ENCODE data around the gene CNOT10.

Gene CNOT10

DNA sequence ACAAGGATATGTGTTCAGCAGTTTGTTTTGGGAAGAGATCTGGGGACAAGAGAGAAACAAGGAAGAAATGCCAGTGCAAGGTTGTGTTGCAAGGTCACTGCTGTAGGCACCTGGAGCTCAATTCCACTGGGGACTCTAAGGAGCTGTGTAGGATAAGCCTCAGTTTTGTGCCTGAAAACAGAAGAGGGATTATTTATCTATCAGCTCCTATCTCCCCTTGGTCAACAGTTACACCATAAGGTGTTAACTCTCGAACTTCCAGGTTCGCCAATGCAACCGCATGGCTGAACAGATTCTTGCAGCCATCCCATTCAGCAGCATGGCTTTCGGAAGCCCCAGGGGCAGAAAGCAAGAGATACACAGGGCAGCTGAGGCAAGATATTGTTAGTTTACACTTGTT is 41.6 kb upstream of the CNOT10 start:
- Histone ChIP-seq H2AFZ (ENCODE audit: low read depth, low read length, severe bottlenecking) (no peak overlapping the region), H3K27me3 (ENCODE audit: low read length) (no peaks in the 10 kb centered on the region), H3K36me3 (ENCODE audit: low read length) (no peaks in the 10 kb centered on the region), H3K9ac (ENCODE audit: low read length) (no peak overlapping the region), H3K4me2 (ENCODE audit: low read depth, low read length, poor library complexity, severe bottlenecking) (no peak overlapping the region), H3K79me2 (ENCODE audit: insufficient read depth, low read length) (no peaks in the 10 kb centered on the region), H3K4me3 (ENCODE audit: insufficient read depth, low read length, poor library complexity, severe bottlenecking) (no peak overlapping the region), H3K9me2 (replicated peaks; ENCODE audit: insufficient read depth, low read length) (no peaks in the 10 kb centered on the region), H3K9me3 (ENCODE audit: insufficient read depth, low read length) (no peaks in the 10 kb centered on the region), H4K20me1 (ENCODE audit: low read depth, low read length) (no peaks in the 10 kb centered on the region), H3K27ac (ENCODE audit: low read depth, low read length) (no peak overlapping the region), H3F3A (ENCODE audit: insufficient read depth) (no peaks in the 10 kb centered on the region)
- TF ChIP-seq, protein P1, sequence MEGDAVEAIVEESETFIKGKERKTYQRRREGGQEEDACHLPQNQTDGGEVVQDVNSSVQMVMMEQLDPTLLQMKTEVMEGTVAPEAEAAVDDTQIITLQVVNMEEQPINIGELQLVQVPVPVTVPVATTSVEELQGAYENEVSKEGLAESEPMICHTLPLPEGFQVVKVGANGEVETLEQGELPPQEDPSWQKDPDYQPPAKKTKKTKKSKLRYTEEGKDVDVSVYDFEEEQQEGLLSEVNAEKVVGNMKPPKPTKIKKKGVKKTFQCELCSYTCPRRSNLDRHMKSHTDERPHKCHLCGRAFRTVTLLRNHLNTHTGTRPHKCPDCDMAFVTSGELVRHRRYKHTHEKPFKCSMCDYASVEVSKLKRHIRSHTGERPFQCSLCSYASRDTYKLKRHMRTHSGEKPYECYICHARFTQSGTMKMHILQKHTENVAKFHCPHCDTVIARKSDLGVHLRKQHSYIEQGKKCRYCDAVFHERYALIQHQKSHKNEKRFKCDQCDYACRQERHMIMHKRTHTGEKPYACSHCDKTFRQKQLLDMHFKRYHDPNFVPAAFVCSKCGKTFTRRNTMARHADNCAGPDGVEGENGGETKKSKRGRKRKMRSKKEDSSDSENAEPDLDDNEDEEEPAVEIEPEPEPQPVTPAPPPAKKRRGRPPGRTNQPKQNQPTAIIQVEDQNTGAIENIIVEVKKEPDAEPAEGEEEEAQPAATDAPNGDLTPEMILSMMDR (IDR thresholded peaks at IDR 0.05; ENCODE audit: insufficient read depth, low read length, poor library complexity, severe bottlenecking) = no peak
- no peak for TF ChIP-seq EZH2phosphoT487 (conservative IDR thresholded peaks at IDR 0.05; ENCODE audit: low read length)

DNA sequence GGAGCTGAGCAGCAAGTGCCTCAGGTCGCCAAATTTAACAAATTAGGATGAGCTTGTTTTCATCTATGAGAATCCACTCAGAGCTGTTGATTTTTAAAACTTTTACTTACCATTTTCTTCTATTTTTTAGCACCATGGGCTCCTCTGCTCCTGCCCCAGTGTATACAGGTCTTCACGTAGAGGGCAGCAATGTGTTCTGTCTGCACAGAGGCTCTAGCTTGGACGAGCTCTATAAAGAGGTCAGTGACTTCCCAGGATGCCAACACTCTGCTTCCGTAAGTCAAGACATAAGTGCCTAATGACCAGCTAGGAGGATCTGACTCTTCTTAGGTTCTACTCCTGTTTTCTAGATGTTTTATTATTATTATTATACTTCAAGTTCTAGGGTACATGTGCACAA is 41.2 kb upstream of the CNOT10 start:
- no peaks in the 10 kb centered on the region for H3F3A ChIP-seq (ENCODE audit: insufficient read depth)
- no peak for TF ChIP-seq EZH2phosphoT487 (conservative IDR thresholded peaks at IDR 0.05; ENCODE audit: low read length)
- TF ChIP-seq, protein P1 (IDR thresholded peaks at IDR 0.05; ENCODE audit: insufficient read depth, low read length, poor library complexity, severe bottlenecking) = no peak
- no peak overlapping the region for H2AFZ ChIP-seq (ENCODE audit: low read depth, low read length, severe bottlenecking)
- H3K4me3 ChIP-seq (ENCODE audit: insufficient read depth, low read length, poor library complexity, severe bottlenecking) = no peak overlapping the region
- no peak overlapping the region for H3K9ac ChIP-seq (ENCODE audit: low read length)
- H3K36me3 ChIP-seq (ENCODE audit: low read length) = no peaks in the 10 kb centered on the region
- H3K4me2 ChIP-seq (ENCODE audit: low read depth, low read length, poor library complexity, severe bottlenecking) = no peak overlapping the region
- no peaks in the 10 kb centered on the region for H3K27me3 ChIP-seq (ENCODE audit: low read length)
- H3K27ac ChIP-seq (ENCODE audit: low read depth, low read length) = no peak overlapping the region
- H3K9me3 ChIP-seq (ENCODE audit: insufficient read depth, low read length) = no peaks in the 10 kb centered on the region
- H3K79me2 ChIP-seq (ENCODE audit: insufficient read depth, low read length) = no peaks in the 10 kb centered on the region
- no peaks in the 10 kb centered on the region for H3K9me2 ChIP-seq (replicated peaks; ENCODE audit: insufficient read depth, low read length)
- H4K20me1 ChIP-seq (ENCODE audit: low read depth, low read length) = no peaks in the 10 kb centered on the region

DNA sequence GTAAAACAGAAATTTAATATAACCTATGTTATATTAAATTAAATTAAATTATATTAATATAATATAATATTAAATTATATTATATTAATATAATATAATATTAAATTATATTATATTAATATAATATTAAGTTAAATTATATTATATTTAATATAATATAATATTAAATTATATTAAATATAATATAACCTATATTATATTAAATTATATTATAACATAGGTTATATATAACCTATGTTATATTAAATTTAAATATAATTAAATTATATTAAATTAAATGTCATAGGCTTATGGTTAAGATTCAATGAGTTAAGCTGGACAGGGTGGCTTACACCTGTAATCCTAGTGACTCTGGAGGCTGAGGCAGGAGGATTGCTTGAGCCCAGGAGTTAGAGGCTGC is 40.6 kb upstream of the CNOT10 start:
- H3K36me3 ChIP-seq (ENCODE audit: low read length) = no peaks in the 10 kb centered on the region

More for the DNA sequence above, 40.6 kb upstream of the CNOT10 start:
- H3K27ac ChIP-seq (ENCODE audit: low read depth, low read length) = no peak overlapping the region
- H3K4me2 ChIP-seq (ENCODE audit: low read depth, low read length, poor library complexity, severe bottlenecking) = no peak overlapping the region
- H4K20me1 ChIP-seq (ENCODE audit: low read depth, low read length) = no peaks in the 10 kb centered on the region
- TF ChIP-seq, protein P1 (IDR thresholded peaks at IDR 0.05; ENCODE audit: insufficient read depth, low read length, poor library complexity, severe bottlenecking) = no peak
- TF ChIP-seq EZH2phosphoT487 (conservative IDR thresholded peaks at IDR 0.05; ENCODE audit: low read length) = no peak
- no peaks in the 10 kb centered on the region for H3K79me2 ChIP-seq (ENCODE audit: insufficient read depth, low read length)
- H3K9me2 ChIP-seq (replicated peaks; ENCODE audit: insufficient read depth, low read length) = no peaks in the 10 kb centered on the region
- no peaks in the 10 kb centered on the region for H3K9me3 ChIP-seq (ENCODE audit: insufficient read depth, low read length)
- no peak overlapping the region for H3K9ac ChIP-seq (ENCODE audit: low read length)
- H2AFZ ChIP-seq (ENCODE audit: low read depth, low read length, severe bottlenecking) = no peak overlapping the region
- no peaks in the 10 kb centered on the region for H3F3A ChIP-seq (ENCODE audit: insufficient read depth)
- no peak overlapping the region for H3K4me3 ChIP-seq (ENCODE audit: insufficient read depth, low read length, poor library complexity, severe bottlenecking)
- no peaks in the 10 kb centered on the region for H3K27me3 ChIP-seq (ENCODE audit: low read length)
